Measurements from ENCODE around the gene EIF6.

EIF6 gene

GRCh38 chr20:35284267-35284991, at the start of gene EIF6:
EIF6 (minus strand) TSS chr20:35284772; CDS start chr20:35284487, 285 bp downstream.
- peak; percentile 88 for DNase-seq (ENCODE audit: low read depth)
- H3K4me3 ChIP-seq (ENCODE audit: low read depth, low read length), result peak within 1 kb of the TSS; percentile 86
- TF ChIP-seq CTCF (conservative IDR thresholded peaks at IDR 0.05; ENCODE audit: low read depth, low read length), result no peak

GRCh38 chr20:35333606-35334005, 49.0 kb upstream of the EIF6 start:
- no peak overlapping the region for H3K4me3 ChIP-seq (ENCODE audit: low read depth, low read length)
- no peak for TF ChIP-seq CTCF (conservative IDR thresholded peaks at IDR 0.05; ENCODE audit: low read depth, low read length)
- DNase-seq (ENCODE audit: low read depth), result no peak

GRCh38 chr20:35332540-35333200, 48.1 kb upstream of the EIF6 start:
- no peak for TF ChIP-seq CTCF (conservative IDR thresholded peaks at IDR 0.05; ENCODE audit: low read depth, low read length)
- no peak for DNase-seq (ENCODE audit: low read depth)
- H3K4me3 ChIP-seq (ENCODE audit: low read depth, low read length), result no peak overlapping the region

GRCh38 chr20:35329435-35330139, 45.0 kb upstream of the EIF6 start:
- DNase-seq (ENCODE audit: low read depth), result no peak
- TF ChIP-seq CTCF (conservative IDR thresholded peaks at IDR 0.05; ENCODE audit: low read depth, low read length), result peak; percentile 58
- H3K4me3 ChIP-seq (ENCODE audit: low read depth, low read length), result no peak overlapping the region

- no peak for TF ChIP-seq CTCF (conservative IDR thresholded peaks at IDR 0.05; ENCODE audit: low read depth, low read length)
- no peak for DNase-seq (ENCODE audit: low read depth)
- no peak overlapping the region for H3K4me3 ChIP-seq (ENCODE audit: low read depth, low read length)
Measured at GRCh38 chr20:35328689-35329088, 44.1 kb upstream of the EIF6 start.

- no peak for DNase-seq (ENCODE audit: low read depth)
- no peak for TF ChIP-seq CTCF (conservative IDR thresholded peaks at IDR 0.05; ENCODE audit: low read depth, low read length)
- no peak overlapping the region for H3K4me3 ChIP-seq (ENCODE audit: low read depth, low read length)
Measured at GRCh38 chr20:35328095-35328685, 43.6 kb upstream of the EIF6 start.
